GM12801 (cell line): Measurements from ENCODE around the gene CDK15.

Experiments used
- CTCF ChIP-seq: IDR thresholded peaks from one replicate; pipeline ENCODE4 v1.5.1; 2011; ENCODE audit warnings: control low read depth; ENCODE audit not compliant: insufficient read length; ENCODE audit errors: extremely low read depth

The CDK15 gene

GRCh38 chr2:201806442-201807170, at the start of gene CDK15:
TSS of gene CDK15 (plus strand) at chr2:201806537. CDS start at chr2:201806665, 128 bp downstream.
- no peak for TF ChIP-seq CTCF

- TF ChIP-seq CTCF, result no peak
These were observed 48.1 kb upstream of the CDK15 start for GRCh38 chr2:201758234-201758633.

GRCh38 chr2:201758873-201759272, 47.5 kb upstream of the CDK15 start:
- no peak for TF ChIP-seq CTCF

DNA sequence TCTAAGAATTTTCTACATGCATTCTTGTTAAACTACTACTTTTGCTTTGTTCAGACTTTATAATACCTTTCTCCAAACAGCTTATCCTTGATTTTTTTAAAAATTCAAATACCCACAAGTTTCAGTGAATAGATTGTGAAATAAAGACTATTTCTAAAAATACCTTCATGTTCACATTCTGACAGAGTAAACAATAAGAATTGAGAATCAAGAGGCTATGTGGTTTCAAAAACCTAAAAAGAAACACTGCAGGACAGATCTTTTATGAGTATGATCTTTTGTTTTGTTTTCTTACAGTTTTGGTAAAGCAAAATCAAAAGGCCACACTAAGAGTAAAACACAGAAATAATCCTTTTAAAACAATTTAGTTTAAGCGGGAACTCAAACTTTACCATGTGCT, 46.8 kb upstream of the CDK15 start:
- TF ChIP-seq CTCF, result no peak

GRCh38 chr2:201761101-201761500, 45.2 kb upstream of the CDK15 start:
- TF ChIP-seq CTCF, result no peak

GRCh38 chr2:201765799-201766198, 40.5 kb upstream of the CDK15 start:
- TF ChIP-seq CTCF, result no peak

DNA sequence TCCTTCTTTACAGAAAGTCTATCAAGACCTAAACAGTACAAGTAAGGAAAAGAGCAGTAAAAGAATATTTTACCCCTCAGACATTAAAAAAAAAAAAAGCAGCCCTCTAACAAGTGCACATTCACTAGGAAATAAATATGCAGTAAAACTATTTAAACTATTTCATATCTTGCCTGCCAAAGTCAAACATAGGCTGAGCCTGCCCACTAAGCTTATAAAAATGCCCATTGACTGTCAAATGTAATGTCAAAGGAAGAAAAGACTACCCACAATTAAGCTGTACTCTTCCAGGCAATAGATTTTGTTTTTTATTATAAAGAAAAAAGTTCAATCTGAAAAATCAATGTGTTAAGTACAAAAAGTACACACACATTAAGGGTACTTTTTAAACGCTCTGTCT, 37.4 kb upstream of the CDK15 start:
- TF ChIP-seq CTCF, result no peak
